ENCODE measurements around the gene TMEM266.

TMEM266 gene, protein sequence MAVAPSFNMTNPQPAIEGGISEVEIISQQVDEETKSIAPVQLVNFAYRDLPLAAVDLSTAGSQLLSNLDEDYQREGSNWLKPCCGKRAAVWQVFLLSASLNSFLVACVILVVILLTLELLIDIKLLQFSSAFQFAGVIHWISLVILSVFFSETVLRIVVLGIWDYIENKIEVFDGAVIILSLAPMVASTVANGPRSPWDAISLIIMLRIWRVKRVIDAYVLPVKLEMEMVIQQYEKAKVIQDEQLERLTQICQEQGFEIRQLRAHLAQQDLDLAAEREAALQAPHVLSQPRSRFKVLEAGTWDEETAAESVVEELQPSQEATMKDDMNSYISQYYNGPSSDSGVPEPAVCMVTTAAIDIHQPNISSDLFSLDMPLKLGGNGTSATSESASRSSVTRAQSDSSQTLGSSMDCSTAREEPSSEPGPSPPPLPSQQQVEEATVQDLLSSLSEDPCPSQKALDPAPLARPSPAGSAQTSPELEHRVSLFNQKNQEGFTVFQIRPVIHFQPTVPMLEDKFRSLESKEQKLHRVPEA

DNA sequence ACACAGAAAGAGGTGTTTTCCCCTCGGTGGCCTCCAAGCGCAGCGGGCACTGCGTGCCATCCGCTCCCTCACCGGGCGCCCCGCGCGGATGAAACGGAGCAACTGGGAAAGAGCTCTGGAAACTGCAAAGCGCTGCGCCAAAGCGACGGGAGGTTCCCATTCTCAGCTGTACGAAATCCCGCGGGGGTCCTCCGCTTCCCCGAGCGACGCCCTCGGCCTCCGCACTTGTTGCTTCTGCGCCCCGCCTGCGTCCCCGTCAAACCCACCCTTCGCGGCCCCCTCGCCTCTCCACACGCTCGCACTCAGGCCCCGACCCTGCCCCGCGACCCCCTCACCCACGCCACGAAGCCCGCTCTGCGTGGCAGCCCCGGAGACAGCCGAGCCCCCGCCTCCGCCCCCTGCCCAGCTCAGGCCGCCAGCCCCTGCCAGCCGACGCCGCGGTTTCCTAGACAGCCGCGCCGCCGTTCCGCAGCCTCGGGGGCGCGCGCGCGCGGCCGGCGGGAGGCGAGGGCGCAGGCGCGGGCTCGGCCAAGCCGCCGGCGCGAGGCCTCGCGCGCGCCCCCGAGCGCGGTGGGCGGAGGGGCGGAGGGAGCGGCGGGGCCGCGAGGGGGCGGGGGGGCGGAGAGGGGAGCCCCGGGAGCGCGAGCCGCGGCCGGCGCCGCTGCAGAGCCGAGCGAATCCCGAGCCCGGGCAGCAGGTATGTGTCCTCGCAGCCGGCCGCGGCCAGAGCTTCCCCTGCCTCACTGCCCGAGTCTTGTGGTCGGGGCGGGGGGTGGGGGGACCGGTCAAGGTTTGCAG, at the start of gene TMEM266:
TMEM266 (plus strand) TSS at position 666 of the 798 bp plus-strand sequence. CDS start 74,279 bp downstream, outside the sequence.
- Histone ChIP-seq H3K36me3 (ENCODE audit: control insufficient read depth in 2 of 2, insufficient read depth in 1 of 2, low read length in 2 of 2) (no peaks in the 10 kb centered on the region), H3K4me3 (ENCODE audit: low read depth, low read length) (peak within 1 kb of the TSS; percentile 71), H3K4me1 (ENCODE audit: control insufficient read depth, insufficient read depth, low read length) (peaks cover under 1% of the 10 kb centered on the region; the same call in 1 of the 2 replicates), H3K27ac (ENCODE audit: extremely low read depth, low read depth, low read length) (peak within 1 kb of the TSS; percentile 38; the same call in 1 of the 2 replicates), H3K9me3 (ENCODE audit: control insufficient read depth, insufficient read depth, low read depth, low read length) (no peaks in the 10 kb centered on the region)
- ChIA-PET CTCF (interaction anchor here (0.6 to 9.4 kb wide), 16 partner anchors 11 to 1165 kb away, joined by 3 to 261 read pairs (median 4); partner anchors contain the start of gene NRG4), POLR2A (interaction anchor here (0.7 to 3.0 kb wide), 4 partner anchors 79 to 216 kb away, joined by 3 to 18 read pairs (median 3); no protein-coding TSS in a partner anchor)
- TF ChIP-seq ZNF16 (tag by site-specific recombination; IDR thresholded peaks at IDR 0.05; ENCODE audit: low read depth) (no peak), ZNF140 (tag by site-specific recombination; IDR thresholded peaks at IDR 0.05) (no peak), ZNF792 (tag by site-specific recombination; IDR thresholded peaks at IDR 0.05) (no peak), ZNF707 (tag by site-specific recombination; IDR thresholded peaks at IDR 0.05) (no peak), ZBTB20 (tag by site-specific recombination; IDR thresholded peaks at IDR 0.05) (peak; percentile 62; the same call in 1 of the 2 replicates), GLI4 (tag by site-specific recombination; IDR thresholded peaks at IDR 0.05) (no peak), ZNF24 (tag by site-specific recombination; IDR thresholded peaks at IDR 0.05) (0 out of 2 replicates have a peak, but pooled peaks have one; percentile 20), ZNF169 (tag by site-specific recombination; IDR thresholded peaks at IDR 0.05) (no peak), ZNF292 (tag by site-specific recombination; IDR thresholded peaks at IDR 0.05; ENCODE audit: borderline replicate concordance, low read depth) (no peak), ZNF133 (tag by site-specific recombination; IDR thresholded peaks at IDR 0.05) (no peak), REPIN1 (tag by site-specific recombination; IDR thresholded peaks at IDR 0.05; ENCODE audit: low read depth) (no peak), ZNF48 (tag by site-specific recombination; IDR thresholded peaks at IDR 0.05) (no peak), KLF9 (tag by site-specific recombination; IDR thresholded peaks at IDR 0.05; ENCODE audit: low read depth) (no peak), ZNF366 (tag by site-specific recombination; conservative IDR thresholded peaks at IDR 0.05) (no peak), KLF16 (tag by site-specific recombination; IDR thresholded peaks at IDR 0.05) (peak; percentile 60), ZNF174 (tag by site-specific recombination; IDR thresholded peaks at IDR 0.05) (no peak), ZSCAN23 (tag by site-specific recombination; IDR thresholded peaks at IDR 0.05) (no peak), IKZF3 (tag by site-specific recombination; IDR thresholded peaks at IDR 0.05) (no peak), ZNF558 (tag by site-specific recombination; IDR thresholded peaks at IDR 0.05) (no peak), ZNF560 (tag by site-specific recombination; IDR thresholded peaks at IDR 0.05; ENCODE audit: borderline replicate concordance) (no peak), GFI1B (tag by site-specific recombination; IDR thresholded peaks at IDR 0.05) (no peak), ZNF121 (tag by site-specific recombination; IDR thresholded peaks at IDR 0.05) (no peak), ZNF664 (tag by site-specific recombination; IDR thresholded peaks at IDR 0.05) (no peak), ZNF112 (tag by site-specific recombination; IDR thresholded peaks at IDR 0.05) (no peak), ZNF623 (tag by site-specific recombination; IDR thresholded peaks at IDR 0.05) (no peak), ZNF37A (tag by site-specific recombination; IDR thresholded peaks at IDR 0.05) (no peak), ZBTB17 (tag by site-specific recombination; IDR thresholded peaks at IDR 0.05) (0 out of 2 replicates have a peak, but pooled peaks have one; percentile 24), ZNF791 (tag by site-specific recombination; IDR thresholded peaks at IDR 0.05) (no peak)
- TF ChIP-seq, protein P1, sequence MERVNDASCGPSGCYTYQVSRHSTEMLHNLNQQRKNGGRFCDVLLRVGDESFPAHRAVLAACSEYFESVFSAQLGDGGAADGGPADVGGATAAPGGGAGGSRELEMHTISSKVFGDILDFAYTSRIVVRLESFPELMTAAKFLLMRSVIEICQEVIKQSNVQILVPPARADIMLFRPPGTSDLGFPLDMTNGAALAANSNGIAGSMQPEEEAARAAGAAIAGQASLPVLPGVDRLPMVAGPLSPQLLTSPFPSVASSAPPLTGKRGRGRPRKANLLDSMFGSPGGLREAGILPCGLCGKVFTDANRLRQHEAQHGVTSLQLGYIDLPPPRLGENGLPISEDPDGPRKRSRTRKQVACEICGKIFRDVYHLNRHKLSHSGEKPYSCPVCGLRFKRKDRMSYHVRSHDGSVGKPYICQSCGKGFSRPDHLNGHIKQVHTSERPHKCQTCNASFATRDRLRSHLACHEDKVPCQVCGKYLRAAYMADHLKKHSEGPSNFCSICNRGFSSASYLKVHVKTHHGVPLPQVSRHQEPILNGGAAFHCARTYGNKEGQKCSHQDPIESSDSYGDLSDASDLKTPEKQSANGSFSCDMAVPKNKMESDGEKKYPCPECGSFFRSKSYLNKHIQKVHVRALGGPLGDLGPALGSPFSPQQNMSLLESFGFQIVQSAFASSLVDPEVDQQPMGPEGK (tag by site-specific recombination; IDR thresholded peaks at IDR 0.05) = peak; percentile 86
- TF ChIP-seq, protein P2, sequence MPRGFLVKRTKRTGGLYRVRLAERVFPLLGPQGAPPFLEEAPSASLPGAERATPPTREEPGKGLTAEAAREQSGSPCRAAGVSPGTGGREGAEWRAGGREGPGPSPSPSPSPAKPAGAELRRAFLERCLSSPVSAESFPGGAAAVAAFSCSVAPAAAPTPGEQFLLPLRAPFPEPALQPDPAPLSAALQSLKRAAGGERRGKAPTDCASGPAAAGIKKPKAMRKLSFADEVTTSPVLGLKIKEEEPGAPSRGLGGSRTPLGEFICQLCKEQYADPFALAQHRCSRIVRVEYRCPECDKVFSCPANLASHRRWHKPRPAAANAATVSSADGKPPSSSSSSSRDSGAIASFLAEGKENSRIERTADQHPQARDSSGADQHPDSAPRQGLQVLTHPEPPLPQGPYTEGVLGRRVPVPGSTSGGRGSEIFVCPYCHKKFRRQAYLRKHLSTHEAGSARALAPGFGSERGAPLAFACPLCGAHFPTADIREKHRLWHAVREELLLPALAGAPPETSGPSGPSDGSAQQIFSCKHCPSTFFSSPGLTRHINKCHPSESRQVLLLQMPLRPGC (tag by site-specific recombination; IDR thresholded peaks at IDR 0.05) = no peak
- TF ChIP-seq, protein P3, sequence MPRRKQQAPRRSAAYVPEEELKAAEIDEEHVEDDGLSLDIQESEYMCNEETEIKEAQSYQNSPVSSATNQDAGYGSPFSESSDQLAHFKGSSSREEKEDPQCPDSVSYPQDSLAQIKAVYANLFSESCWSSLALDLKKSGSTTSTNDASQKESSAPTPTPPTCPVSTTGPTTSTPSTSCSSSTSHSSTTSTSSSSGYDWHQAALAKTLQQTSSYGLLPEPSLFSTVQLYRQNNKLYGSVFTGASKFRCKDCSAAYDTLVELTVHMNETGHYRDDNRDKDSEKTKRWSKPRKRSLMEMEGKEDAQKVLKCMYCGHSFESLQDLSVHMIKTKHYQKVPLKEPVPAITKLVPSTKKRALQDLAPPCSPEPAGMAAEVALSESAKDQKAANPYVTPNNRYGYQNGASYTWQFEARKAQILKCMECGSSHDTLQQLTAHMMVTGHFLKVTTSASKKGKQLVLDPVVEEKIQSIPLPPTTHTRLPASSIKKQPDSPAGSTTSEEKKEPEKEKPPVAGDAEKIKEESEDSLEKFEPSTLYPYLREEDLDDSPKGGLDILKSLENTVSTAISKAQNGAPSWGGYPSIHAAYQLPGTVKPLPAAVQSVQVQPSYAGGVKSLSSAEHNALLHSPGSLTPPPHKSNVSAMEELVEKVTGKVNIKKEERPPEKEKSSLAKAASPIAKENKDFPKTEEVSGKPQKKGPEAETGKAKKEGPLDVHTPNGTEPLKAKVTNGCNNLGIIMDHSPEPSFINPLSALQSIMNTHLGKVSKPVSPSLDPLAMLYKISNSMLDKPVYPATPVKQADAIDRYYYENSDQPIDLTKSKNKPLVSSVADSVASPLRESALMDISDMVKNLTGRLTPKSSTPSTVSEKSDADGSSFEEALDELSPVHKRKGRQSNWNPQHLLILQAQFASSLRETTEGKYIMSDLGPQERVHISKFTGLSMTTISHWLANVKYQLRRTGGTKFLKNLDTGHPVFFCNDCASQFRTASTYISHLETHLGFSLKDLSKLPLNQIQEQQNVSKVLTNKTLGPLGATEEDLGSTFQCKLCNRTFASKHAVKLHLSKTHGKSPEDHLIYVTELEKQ (tag by site-specific recombination; IDR thresholded peaks at IDR 0.05; ENCODE audit: borderline replicate concordance) = no peak
